Stimulated activated CD4-positive, alpha-beta T cell treated with anti-CD3 and anti-CD28 coated beads, Interleukin-1b, Interleukin-23, amount 100 ng/mL, for 24 hours (primary cell): ENCODE data around the gene ZFYVE19.

Source experiments
- DNase-seq, 4 experiments: peaks; one replicate each; pipeline ENCODE4 v3.0.0-alpha.2; 2020; ENCODE audit warnings: low read depth in 4 of 4, low spot score in 1 of 4

Gene ZFYVE19

GRCh38 chr15:40807028-40807887 is at the start of gene ZFYVE19, which contains the start of gene DNAJC17:
ZFYVE19 (plus strand) TSS chr15:40807089; CDS start chr15:40807590, 501 bp downstream.
DNAJC17 (minus strand) TSS chr15:40807473; CDS start chr15:40807446, 27 bp downstream.
- peak; percentile 87 to 96 (median 92) for DNase-seq

DNA sequence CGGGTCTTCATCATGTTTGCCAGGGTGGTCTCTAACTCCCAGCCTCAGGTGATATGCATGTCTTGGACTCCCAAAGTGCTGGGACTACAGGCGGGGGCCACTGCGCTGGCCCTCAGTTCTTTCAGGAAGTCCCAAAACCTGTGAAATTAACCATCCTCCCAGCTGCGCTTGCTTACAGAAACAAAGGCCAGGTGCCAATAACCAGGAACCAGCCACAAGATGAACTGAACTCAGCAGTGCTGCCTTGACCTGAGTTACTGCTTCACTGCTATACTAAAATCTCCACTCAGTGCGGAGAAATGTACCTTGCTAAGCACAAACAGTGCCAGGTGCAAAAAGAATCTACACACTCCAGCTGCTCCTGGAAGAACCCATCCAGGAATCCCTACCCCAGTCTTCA is 46.9 kb upstream of the ZFYVE19 start:
- no peak for DNase-seq

- peak in 1 of 4 experiments; percentile 22 for DNase-seq
Measured at GRCh38 chr15:40762919-40763800, 43.7 kb upstream of the ZFYVE19 start.

- DNase-seq = peak in 2 of 4 experiments; percentile 43 to 62
Measured at GRCh38 chr15:40763801-40764628, 42.9 kb upstream of the ZFYVE19 start, which contains the start of gene GCHFR. GCHFR (plus strand) TSS chr15:40764068; CDS start chr15:40764181, 113 bp downstream.

- DNase-seq = no peak
Measured at GRCh38 chr15:40764629-40765103, 42.2 kb upstream of the ZFYVE19 start.

DNA sequence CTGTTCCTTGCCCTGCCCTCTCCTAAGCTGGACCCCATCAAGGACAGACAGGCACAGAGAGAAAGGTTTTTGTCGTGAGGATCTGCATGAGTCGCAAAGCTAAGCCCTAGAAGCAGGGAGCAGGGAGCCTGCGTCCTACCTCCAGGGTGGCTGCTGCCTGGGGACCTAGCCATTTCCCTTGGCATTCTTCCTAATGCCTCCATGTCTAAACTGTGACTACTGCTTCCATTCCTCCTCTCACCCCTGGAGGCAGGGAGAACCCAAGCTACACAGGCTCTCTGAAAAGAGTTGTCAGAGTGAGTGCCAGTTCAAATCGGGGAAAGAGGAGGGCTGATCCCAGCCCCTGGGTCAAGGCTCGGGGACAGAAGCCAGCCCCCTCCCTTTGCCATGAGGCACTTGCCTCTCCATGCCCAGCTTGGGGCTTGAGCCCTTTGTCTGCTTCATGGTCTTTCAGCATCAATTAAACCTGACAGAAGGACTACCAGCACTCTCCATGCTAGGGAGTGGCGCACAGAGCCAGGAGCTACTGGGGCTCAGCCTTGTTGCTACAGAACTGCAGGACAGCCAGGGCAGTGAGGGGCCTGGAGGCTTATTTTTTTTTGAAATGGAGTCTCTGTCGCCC is 40.6 kb upstream of the ZFYVE19 start:
- no peak for DNase-seq

DNA sequence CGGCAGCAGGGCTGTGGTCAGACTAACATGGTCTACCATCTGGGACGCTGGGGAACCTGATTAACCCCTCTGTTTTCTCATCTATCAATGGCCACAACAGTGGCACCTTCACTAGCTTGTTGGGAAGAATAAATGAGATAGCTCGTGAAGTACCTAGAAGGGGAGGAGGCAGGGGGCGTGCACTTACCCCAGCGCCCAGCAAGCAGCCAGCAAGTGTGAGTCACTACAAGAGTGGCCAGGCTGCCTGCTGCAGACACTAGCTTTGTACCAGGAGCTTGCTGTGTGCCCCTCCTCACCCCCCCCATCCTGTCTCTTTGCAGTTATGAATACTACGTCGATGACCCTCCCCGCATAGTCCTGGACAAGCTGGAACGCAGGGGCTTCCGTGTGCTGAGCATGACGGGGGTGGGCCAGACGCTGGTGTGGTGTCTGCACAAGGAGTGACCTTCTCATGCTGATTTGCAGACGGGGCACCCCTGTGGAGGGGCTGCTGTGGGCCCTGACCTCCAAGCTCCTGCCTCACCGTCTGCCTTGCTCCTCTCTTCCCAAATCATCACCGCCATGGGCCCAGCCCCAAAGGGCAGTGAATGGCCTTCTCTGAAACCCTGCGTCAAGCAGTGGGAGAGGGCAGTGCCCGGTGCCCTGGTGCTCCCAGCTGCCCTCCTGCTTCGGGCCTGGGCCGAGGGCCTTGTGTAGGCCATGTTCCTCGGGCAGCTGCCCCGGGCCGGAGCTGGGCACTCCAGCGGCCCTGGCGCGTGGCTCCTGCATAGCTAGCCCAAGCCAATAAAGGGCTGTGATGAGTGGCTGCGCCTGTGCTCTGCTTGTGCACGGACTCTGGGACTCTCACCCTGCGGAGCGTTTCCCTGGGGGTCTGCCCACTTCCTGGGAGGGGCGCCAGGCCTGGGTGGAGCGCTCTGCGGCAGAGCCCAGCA is 39.7 kb upstream of the ZFYVE19 start:
- no peak for DNase-seq

GRCh38 chr15:40767838-40768500 is 38.9 kb upstream of the ZFYVE19 start:
- DNase-seq = no peak

DNA sequence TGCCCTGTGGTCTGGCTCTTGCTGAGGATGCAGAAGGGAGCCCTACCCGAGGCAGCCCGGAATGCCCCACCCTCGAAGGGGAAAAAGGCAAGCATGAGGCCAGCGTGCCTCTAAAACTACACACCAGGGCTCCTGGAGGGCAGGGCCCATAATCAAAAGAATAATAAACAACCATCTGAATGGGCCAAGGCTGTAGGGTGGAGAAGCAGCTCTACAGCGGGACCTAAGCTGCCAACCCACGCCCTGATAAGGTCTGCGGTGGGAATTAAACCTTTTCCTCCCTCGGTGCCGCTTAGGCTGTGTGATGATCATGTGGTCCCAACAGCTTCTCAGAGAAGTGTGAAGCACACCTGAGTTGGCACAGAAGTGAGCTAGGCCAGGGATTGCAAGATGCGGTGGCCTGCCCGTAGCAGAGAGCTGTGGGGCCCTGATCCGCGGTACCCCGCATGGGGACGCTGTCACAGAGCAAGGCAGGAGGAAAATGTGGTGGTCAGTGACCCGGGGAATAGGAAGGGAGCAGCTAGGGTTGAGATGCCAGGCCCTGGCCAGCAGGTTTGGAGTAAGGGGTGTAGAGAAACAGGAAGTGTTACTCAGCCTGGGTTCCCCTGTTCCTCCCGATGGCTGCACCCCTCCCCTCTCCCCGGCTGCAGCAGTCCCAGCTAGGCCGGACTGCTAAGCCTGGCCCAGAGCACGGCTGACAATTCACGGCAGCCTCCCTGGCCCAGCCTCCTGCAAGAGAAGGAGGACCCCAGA is 38.2 kb upstream of the ZFYVE19 start:
- DNase-seq = no peak

- DNase-seq = peak in 3 of 4 experiments; percentile 36 to 59 (median 55)
Measured at GRCh38 chr15:40769274-40770146, 37.4 kb upstream of the ZFYVE19 start, which contains the start of gene C15orf62. C15orf62 (plus strand) TSS chr15:40769980; CDS start chr15:40770496, 516 bp downstream.

DNA sequence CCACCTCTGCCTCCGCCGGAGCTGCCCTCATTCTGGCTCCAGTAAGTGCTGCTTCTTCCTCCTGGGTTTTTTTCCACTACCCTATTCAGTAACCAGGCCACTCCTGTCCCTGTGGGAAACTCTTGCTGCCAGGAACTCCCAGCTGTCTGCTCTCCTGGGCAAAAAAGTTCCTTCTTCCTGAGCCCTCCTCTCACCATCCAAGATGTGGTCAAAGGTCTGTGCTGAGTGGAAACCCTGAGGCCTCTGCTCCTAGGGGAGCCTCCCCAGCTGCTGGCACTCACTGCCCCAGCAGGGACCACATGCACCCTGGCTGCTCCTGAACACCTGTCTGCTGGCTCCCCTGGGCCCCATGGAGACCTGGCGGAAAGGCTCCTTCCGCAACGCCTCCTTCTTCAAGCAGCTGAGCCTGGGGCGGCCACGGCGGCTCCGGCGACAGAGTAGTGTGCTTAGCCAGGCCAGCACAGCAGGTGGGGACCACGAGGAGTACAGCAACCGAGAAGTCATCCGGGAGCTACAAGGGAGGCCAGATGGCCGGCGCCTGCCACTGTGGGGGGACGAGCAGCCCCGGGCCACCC is 36.7 kb upstream of the ZFYVE19 start:
- no peak for DNase-seq

DNA sequence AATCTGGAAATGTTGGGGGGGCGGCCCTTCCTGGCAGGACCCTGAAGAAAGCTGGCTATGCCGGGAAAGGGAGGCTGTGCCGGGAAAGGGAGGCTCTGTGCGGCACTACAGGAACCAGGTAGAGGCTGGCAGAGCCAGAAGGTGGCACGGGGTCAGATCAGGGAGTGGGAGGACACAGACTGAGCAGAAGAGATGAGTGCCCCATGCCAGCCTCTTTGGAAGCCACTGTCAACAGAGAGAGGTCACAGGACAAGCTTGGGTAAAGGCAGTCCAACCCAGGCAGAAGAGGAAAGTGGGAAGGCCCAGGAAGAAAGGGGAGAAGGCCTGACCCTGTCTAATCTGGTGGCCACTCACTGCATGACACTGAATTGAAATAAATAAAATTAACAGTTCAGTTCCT is 35.6 kb upstream of the ZFYVE19 start:
- DNase-seq = no peak

DNA sequence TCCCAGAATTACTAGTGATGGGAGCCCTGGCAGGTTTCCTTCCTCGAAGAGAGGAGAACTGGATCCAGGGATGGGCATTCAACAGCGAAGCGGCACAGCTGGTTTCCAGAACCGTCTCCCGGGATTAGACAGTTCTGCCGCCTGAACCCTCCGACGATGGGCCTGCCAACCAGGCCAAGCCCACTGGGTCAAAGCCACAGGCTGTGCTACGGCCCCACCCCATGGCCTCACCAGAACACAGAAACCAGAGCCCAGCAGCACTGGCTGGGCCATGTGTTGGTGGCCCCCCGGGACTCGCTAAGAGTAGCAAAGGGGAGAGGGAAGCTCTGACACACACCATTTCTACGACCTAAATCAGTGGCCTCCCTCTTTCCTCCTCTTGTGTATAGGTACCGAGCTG is 34.9 kb upstream of the ZFYVE19 start:
- no peak for DNase-seq

DNA sequence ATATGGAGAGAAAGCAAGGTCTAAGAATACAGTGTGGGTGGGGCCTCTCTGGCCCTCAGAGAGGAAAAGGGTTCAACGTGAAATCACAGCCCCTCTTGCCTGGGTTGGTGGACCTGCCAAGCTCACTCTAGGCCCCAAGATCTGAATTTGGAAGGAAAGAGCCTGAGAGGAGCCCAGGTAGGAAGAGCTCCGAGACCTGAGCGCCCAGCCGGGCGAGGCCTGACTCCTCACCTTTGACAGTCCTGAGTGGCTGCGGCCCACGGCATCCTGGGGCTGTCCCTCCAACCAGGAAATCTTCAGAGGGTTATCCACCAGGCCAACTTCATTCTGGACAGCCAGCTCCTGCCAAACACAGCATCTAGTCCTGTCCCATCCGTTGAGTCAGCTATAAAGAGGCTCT is 33.4 kb upstream of the ZFYVE19 start:
- DNase-seq = no peak

DNA sequence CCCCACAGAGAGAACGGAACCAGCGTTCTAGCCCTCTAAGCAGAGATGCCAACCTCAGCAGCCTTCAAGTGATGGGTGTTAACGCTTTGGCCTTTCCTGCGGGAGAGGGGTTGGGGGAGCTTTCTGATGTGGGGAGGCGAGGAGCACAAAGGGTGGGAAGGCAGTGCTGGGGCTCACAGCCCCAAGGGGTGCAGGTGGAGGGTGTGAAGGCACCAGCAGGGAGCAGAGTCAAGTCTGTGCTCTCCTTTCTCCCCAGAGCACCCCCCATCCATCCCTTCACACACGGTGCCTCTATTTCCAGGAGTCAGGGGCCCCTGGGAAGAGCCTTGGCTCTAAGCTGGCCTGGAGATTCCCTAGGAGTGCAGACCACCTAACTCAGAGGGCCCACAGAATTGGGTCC is 33.0 kb upstream of the ZFYVE19 start:
- no peak for DNase-seq

- no peak for DNase-seq
Measured at GRCh38 chr15:40775007-40775406, 31.9 kb upstream of the ZFYVE19 start.
